Measurements from ENCODE around the gene FAM163B. TPM values are rescaled to one million over a fixed set of nuclear protein-coding genes. Genes with fewer than 3 reads are reported as not detected.

FAM163B gene
- polyA plus RNA-seq, 1 of the 3 experiments (the other 2 are of a cell fraction): 0.05 TPM

GRCh38 chr9:133643978-133644760 lies 35.0 kb upstream of the FAM163B start:
- Histone ChIP-seq H3K27ac (ENCODE audit: low read depth in 2 of 2, low read length in 1 of 2) (peak overlapping the region in 1 of 2 experiments; percentile 36; a peak in 1 of 4 replicates), H3K9me2 (no peaks in the 10 kb centered on the region), H2AFZ (ENCODE audit: low read depth) (no peak overlapping the region), H3F3A (replicated peaks; ENCODE audit: insufficient read depth) (no peaks in the 10 kb centered on the region), H3K36me3 (replicated peaks in 1 of 2; ENCODE audit: control insufficient read depth in 1 of 2, insufficient read depth in 2 of 2, low read length in 1 of 2) (peaks cover 0 to 9% of the 10 kb centered on the region in 2 experiments), H3K9ac (no peak overlapping the region), H4K20me1 (ENCODE audit: insufficient read depth) (no peaks in the 10 kb centered on the region), H3K79me2 (ENCODE audit: insufficient read depth) (no peaks in the 10 kb centered on the region), H3K27me3 (ENCODE audit: insufficient read depth) (peaks cover 30% of the 10 kb centered on the region; the same call in 1 of the 2 replicates), H3K4me2 (no peak overlapping the region), H3K9me3 (no peaks in the 10 kb centered on the region), H3K4me3 (ENCODE audit: low read depth in 2 of 2, low read length in 1 of 2) (no peak overlapping the region; a peak in 1 of 4 replicates), H3K4me1 (ENCODE audit: control insufficient read depth in 1 of 2, insufficient read depth in 2 of 2, low read depth in 1 of 2, low read length in 1 of 2) (peaks cover 0 to 76% of the 10 kb centered on the region in 2 experiments; a peak in 1 of 4 replicates)
- TF ChIP-seq NRF1 (IDR thresholded peaks at IDR 0.05; ENCODE audit: low read depth, low read length) (no peak), FOXJ3 (CRISPR knock-in tag; IDR thresholded peaks at IDR 0.05) (no peak), IRF3 (IDR thresholded peaks at IDR 0.05; ENCODE audit: low read depth, low read length) (no peak), SMC3 (IDR thresholded peaks at IDR 0.05; ENCODE audit: low read depth, low read length) (no peak), USF2 (IDR thresholded peaks at IDR 0.05; ENCODE audit: borderline replicate concordance, low read depth, low read length) (no peak), MXI1 (IDR thresholded peaks at IDR 0.05; ENCODE audit: low read depth, low read length) (no peak), JUND (IDR thresholded peaks at IDR 0.05) (no peak), GATA2 (CRISPR knock-in tag; IDR thresholded peaks at IDR 0.05) (no peak), RAD21 (IDR thresholded peaks at IDR 0.05; ENCODE audit: low read length) (no peak), EP300 (IDR thresholded peaks at IDR 0.05; ENCODE audit: borderline replicate concordance in 1 of 2, low read depth in 1 of 2, low read length in 1 of 2) (no peak)
- TF ChIP-seq, protein P1, sequence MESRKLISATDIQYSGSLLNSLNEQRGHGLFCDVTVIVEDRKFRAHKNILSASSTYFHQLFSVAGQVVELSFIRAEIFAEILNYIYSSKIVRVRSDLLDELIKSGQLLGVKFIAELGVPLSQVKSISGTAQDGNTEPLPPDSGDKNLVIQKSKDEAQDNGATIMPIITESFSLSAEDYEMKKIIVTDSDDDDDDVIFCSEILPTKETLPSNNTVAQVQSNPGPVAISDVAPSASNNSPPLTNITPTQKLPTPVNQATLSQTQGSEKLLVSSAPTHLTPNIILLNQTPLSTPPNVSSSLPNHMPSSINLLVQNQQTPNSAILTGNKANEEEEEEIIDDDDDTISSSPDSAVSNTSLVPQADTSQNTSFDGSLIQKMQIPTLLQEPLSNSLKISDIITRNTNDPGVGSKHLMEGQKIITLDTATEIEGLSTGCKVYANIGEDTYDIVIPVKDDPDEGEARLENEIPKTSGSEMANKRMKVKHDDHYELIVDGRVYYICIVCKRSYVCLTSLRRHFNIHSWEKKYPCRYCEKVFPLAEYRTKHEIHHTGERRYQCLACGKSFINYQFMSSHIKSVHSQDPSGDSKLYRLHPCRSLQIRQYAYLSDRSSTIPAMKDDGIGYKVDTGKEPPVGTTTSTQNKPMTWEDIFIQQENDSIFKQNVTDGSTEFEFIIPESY (IDR thresholded peaks at IDR 0.05; ENCODE audit: borderline replicate concordance, low read depth): no peak
- ChIA-PET POLR2A (interaction anchor here (0.6 to 16.4 kb wide), 7 partner anchors 8 to 71 kb away, joined by 3 to 261 read pairs (median 5); partner anchors contain the start of genes DBH and FAM163B), CTCF (interaction anchor here (0.8 to 1.6 kb wide), 2 partner anchors 9 to 72 kb away, joined by 3 read pairs; no protein-coding TSS in a partner anchor)
- no peak for DNase-seq
- WGBS (ENCODE audit: low lambda C conversion rate): 62% methylated on average over 17 of the region's 23 CpGs

All from SK-N-SH (cell line).